Psoas muscle (tissue), 8 donors: ENCODE measurements around the gene HNRNPCL1. TPM values are rescaled to one million over a fixed set of nuclear protein-coding genes. Genes with fewer than 3 reads are reported as not detected.
"Not testable (repeated sequence)": the region's sequence is repeated elsewhere in the genome, so short reads cannot be mapped to it uniquely, and the experiment has no call there.

Experiments used
- ATAC-seq, 4 donors: fragments of 200-7000 bp; cut with Tn5 transposase; one replicate each; pipeline ENCODE4 v1.9.1; 2020; ENCODE audit warnings: moderate library complexity in 3 of 4, mild to moderate bottlenecking in 2 of 4
- DNase-seq, 2 donors: peaks; one replicate each; pipeline ENCODE4 v3.0.0-alpha.2; 2020
- H3K27ac ChIP-seq: fragments of 200-600 bp; one replicate; pipeline ENCODE4 v1.8.0; 2022
- H3K27me3 ChIP-seq, 3 donors: fragments of 200-600 bp in 1 of 3; one replicate each; pipeline versions ENCODE4 v1.6.1 to v1.8.0; 2013 to 2022; ENCODE audit warnings: low read length in 2 of 3, mild to moderate bottlenecking in 2 of 3, moderate library complexity in 1 of 3; ENCODE audit not compliant: insufficient read depth in 3 of 3
- H3K36me3 ChIP-seq, 2 donors: fragments of 200-600 bp in 1 of 2; one replicate each; pipeline versions ENCODE4 v1.6.1 to v1.8.0; 2013 to 2022; ENCODE audit warnings: low read depth in 1 of 2, mild to moderate bottlenecking in 1 of 2, moderate library complexity in 1 of 2; ENCODE audit not compliant: insufficient read depth in 1 of 2
- H3K4me1 ChIP-seq: fragments of 200-600 bp; one replicate; pipeline ENCODE4 v1.8.0; 2022
- H3K4me3 ChIP-seq: fragments of 200-600 bp; one replicate; pipeline ENCODE4 v1.8.0; 2022; ENCODE audit warnings: mild to moderate bottlenecking
- H3K9me3 ChIP-seq: fragments of 200-600 bp; one replicate; pipeline ENCODE4 v1.8.0; 2022
- CTCF ChIP-seq: fragments of 200-600 bp; IDR thresholded peaks from one replicate; pipeline ENCODE4 v1.8.0; 2022; ENCODE audit warnings: antibody characterized with exemption
- WGBS, 3 donors: extraction: QIAGEN DNeasy Blood & Tissue Kit; methylation state at CpG; one replicate each; pipeline versions ENCODE4 v1.1.6 to v1.1.7; 2013; 5-methylcytosine and 5-hydroxymethylcytosine counted together
- intact Hi-C, 2 donors: fragments of 100-400 bp; cut with DNase I; formaldehyde crosslinking; loops; one replicate each; pipeline versions ENCODE4 v1.11.0 to v1.14.2; 2022
- long read RNA-seq, 2 donors: library from polyadenylated mRNA; unstranded; transcript quantifications; one replicate each; pipeline ENCODE4 v2.0.0, GENCODE V29; 2021
- polyA plus RNA-seq, 3 donors: library from polyadenylated mRNA; stranded (reverse); fragments of 200-250 nt; gene quantifications; one replicate each; pipeline ENCODE4 v1.2.3, GENCODE V29; 2013
- total RNA-seq, 4 donors: library from RNA; stranded (reverse); fragmentation: NEBNext Ultra II Directional in 2 of 4; extraction: Animal tissue kit (Norgen Biotek cat#: 25700) in 2 of 4; gene quantifications; one replicate each; pipeline versions ENCODE4 v1.2.1 to v1.2.4, GENCODE V29; 2021 to 2023
- donor health status: healthy with polysubstance abuse.
- donor health status: DM: no; HTN: no; CAD: no; lungs with moderate emphysema.
- donor health status: Bipolar disorder and iron deficiency.
- donor health status: healthy.
- donor health status: DM: yes; HTN: yes; CAD: no.
- donor health status: DM: no; HTN: no; CAD: no.
- donor health status: DM: no; HTN: no; CAD: no.
- donor health status: DM: yes; HTN: yes; CAD: no.

Gene HNRNPCL1
- total RNA-seq: not detected
- not detected for polyA plus RNA-seq
- long read RNA-seq, donor 1: 0 reads
- long read RNA-seq, donor 2: 0 reads

- H3K36me3 ChIP-seq, H3K4me3 ChIP-seq, ATAC-seq, H3K27ac ChIP-seq, H3K4me1 ChIP-seq, H3K9me3 ChIP-seq, intact Hi-C loops, H3K27me3 ChIP-seq, DNase-seq: not testable (repeated sequence)
- WGBS, 3 donors: 83 to 88% (median 86%) methylated on average over 7 of the region's 7 CpGs
These were observed at the start of gene HNRNPCL1 for GRCh38 chr1:12848620-12849019. Gene HNRNPCL1 (minus strand): TSS chr1:12848720. CDS start chr1:12848289, 431 bp downstream.

- H3K27ac ChIP-seq, DNase-seq, H3K9me3 ChIP-seq, H3K4me1 ChIP-seq, H3K36me3 ChIP-seq, H3K4me3 ChIP-seq, intact Hi-C loops, ATAC-seq, H3K27me3 ChIP-seq: not testable (repeated sequence)
- 50 to 89% methylated on average over 1 of the region's 1 CpG; no CpG with 5 or more reads in 1 of the 3 donors for WGBS, 3 donors
These were observed 49.6 kb upstream of the HNRNPCL1 start, which contains the start of gene PRAMEF10 for GRCh38 chr1:12898170-12898569. Gene PRAMEF10 (minus strand): TSS chr1:12898270. CDS start chr1:12895847, 2,423 bp downstream.

- ATAC-seq, intact Hi-C loops, DNase-seq, H3K36me3 ChIP-seq, H3K4me3 ChIP-seq, H3K27me3 ChIP-seq, H3K27ac ChIP-seq, H3K9me3 ChIP-seq, H3K4me1 ChIP-seq: not testable (repeated sequence)
- WGBS, 3 donors: 49 to 76% (median 73%) methylated on average over 3 of the region's 3 CpGs
These were observed 37.6 kb upstream of the HNRNPCL1 start, which contains the start of gene PRAMEF4 for GRCh38 chr1:12886101-12886500. Gene PRAMEF4 (minus strand): TSS chr1:12886201. CDS start chr1:12883394, 2,807 bp downstream.

- intact Hi-C loops: not testable (repeated sequence)
These were observed 29.9 kb upstream of the HNRNPCL1 start for GRCh38 chr1:12878453-12878852.

GRCh38 chr1:12863131-12863880 lies 14.8 kb upstream of the HNRNPCL1 start:
- H3K36me3 ChIP-seq, H3K27ac ChIP-seq, H3K27me3 ChIP-seq, H3K4me1 ChIP-seq, H3K9me3 ChIP-seq, H3K4me3 ChIP-seq, ATAC-seq, DNase-seq, intact Hi-C loops: not testable (repeated sequence)
- WGBS, 3 donors: 81 to 91% (median 86%) methylated on average over 2 to 4 of the region's 7 CpGs

More at GRCh38 chr1:12878453-12878852, 29.9 kb upstream of the HNRNPCL1 start:
- not testable (repeated sequence) for H3K27ac ChIP-seq, H3K9me3 ChIP-seq, DNase-seq, H3K4me3 ChIP-seq, H3K36me3 ChIP-seq, ATAC-seq, H3K4me1 ChIP-seq, H3K27me3 ChIP-seq
- 81 to 100% (median 86%) methylated on average over 2 to 3 of the region's 4 CpGs for WGBS, 3 donors

- H3K9me3 ChIP-seq, H3K36me3 ChIP-seq, H3K27ac ChIP-seq, H3K4me3 ChIP-seq, H3K27me3 ChIP-seq, DNase-seq, H3K4me1 ChIP-seq, intact Hi-C loops, ATAC-seq: not testable (repeated sequence)
- WGBS, 3 donors: 17 to 57% (median 52%) methylated on average over 1 to 2 of the region's 2 CpGs
These were observed 8.3 kb upstream of the HNRNPCL1 start, which contains the start of gene PRAMEF2 for GRCh38 chr1:12856786-12857185. Gene PRAMEF2 (plus strand): TSS chr1:12857086. CDS start chr1:12859010, 1,924 bp downstream.

GRCh38 chr1:12851779-12852178 lies 3.3 kb upstream of the HNRNPCL1 start:
- Histone ChIP-seq H3K9me3 (no peaks in the 10 kb centered on the region), H3K4me1 (no peaks in the 10 kb centered on the region), H3K36me3 (no peaks in the 10 kb centered on the region), H3K4me3 (no peak overlapping the region), H3K27me3 (no peaks in the 10 kb centered on the region), H3K27ac (no peak overlapping the region)
- DNase-seq (no peak), ATAC-seq (no peak)
- WGBS, 3 donors: 58 to 64% (median 62%) methylated on average over 4 of the region's 4 CpGs
- intact Hi-C loops: no loop called here
- no peak for TF ChIP-seq CTCF

GRCh38 chr1:12833251-12833650 lies 15.3 kb downstream of the HNRNPCL1 start:
- 45 to 55% (median 49%) methylated on average over 2 of the region's 2 CpGs for WGBS, 3 donors
- H3K36me3 ChIP-seq, DNase-seq, H3K4me1 ChIP-seq, H3K27me3 ChIP-seq, H3K27ac ChIP-seq, intact Hi-C loops, ATAC-seq, H3K4me3 ChIP-seq, H3K9me3 ChIP-seq: not testable (repeated sequence)

GRCh38 chr1:12831310-12831709 lies 17.2 kb downstream of the HNRNPCL1 start, which contains the start of gene PRAMEF11:
Gene PRAMEF11 (minus strand): TSS chr1:12831410. CDS start chr1:12828789, 2,621 bp downstream.
- DNase-seq, H3K4me1 ChIP-seq, intact Hi-C loops, H3K27ac ChIP-seq, ATAC-seq, H3K27me3 ChIP-seq, H3K36me3 ChIP-seq, H3K9me3 ChIP-seq, H3K4me3 ChIP-seq: not testable (repeated sequence)
- 49 to 59% (median 55%) methylated on average over 3 of the region's 3 CpGs for WGBS, 3 donors

- H3K27ac ChIP-seq, H3K27me3 ChIP-seq, DNase-seq, intact Hi-C loops, ATAC-seq, H3K9me3 ChIP-seq, H3K36me3 ChIP-seq, H3K4me1 ChIP-seq, H3K4me3 ChIP-seq: not testable (repeated sequence)
- 56 to 76% (median 69%) methylated on average over 6 of the region's 6 CpGs for WGBS, 3 donors
These were observed 29.5 kb downstream of the HNRNPCL1 start for GRCh38 chr1:12819061-12819460.
